ENCODE results near the gene SLC38A1.

- TF ChIP-seq, protein P1, sequence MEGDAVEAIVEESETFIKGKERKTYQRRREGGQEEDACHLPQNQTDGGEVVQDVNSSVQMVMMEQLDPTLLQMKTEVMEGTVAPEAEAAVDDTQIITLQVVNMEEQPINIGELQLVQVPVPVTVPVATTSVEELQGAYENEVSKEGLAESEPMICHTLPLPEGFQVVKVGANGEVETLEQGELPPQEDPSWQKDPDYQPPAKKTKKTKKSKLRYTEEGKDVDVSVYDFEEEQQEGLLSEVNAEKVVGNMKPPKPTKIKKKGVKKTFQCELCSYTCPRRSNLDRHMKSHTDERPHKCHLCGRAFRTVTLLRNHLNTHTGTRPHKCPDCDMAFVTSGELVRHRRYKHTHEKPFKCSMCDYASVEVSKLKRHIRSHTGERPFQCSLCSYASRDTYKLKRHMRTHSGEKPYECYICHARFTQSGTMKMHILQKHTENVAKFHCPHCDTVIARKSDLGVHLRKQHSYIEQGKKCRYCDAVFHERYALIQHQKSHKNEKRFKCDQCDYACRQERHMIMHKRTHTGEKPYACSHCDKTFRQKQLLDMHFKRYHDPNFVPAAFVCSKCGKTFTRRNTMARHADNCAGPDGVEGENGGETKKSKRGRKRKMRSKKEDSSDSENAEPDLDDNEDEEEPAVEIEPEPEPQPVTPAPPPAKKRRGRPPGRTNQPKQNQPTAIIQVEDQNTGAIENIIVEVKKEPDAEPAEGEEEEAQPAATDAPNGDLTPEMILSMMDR (IDR thresholded peaks at IDR 0.05), result no peak
- TF ChIP-seq POLR2A (IDR thresholded peaks at IDR 0.05), result no peak
Measured at GRCh38 chr12:46265734-46266133, 3.1 kb downstream of the SLC38A1 start.
